ENCODE data around the gene PLCXD3.
"Not testable (repeated sequence)": the region's sequence is repeated elsewhere in the genome, so short reads cannot be mapped to it uniquely, and the experiment has no call there.

Gene PLCXD3

GRCh38 chr5:41339339-41339738 lies 171.1 kb downstream of the PLCXD3 start:
- no peak for DNase-seq

DNA sequence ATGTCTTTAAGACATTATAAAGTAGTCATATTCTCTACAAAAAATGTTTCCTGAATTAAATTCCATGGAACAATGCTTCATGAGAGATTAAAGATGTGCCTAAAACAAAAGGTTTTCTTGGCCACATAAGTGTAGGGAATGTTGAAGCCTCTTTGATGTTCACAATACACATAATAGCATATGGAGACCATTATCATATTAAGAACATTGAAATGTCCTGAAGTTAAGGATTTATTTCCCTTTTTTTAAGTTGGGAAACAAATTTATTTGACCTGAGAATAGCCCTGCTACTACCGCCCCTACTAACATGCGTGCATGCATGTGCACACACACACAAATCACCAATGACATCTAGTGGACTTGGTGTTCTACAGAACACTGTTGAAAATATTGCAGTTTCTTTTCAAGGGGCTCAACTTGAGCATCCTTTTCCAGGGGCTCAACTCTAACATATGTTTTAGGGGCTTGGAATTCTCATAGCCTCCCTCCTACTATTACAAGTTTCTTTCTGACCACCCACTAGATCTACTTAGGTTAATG lies 172.2 kb downstream of the PLCXD3 start:
- DNase-seq: no peak

- no peak for DNase-seq
Measured at GRCh38 chr5:41337724-41338123, 172.7 kb downstream of the PLCXD3 start.

DNA sequence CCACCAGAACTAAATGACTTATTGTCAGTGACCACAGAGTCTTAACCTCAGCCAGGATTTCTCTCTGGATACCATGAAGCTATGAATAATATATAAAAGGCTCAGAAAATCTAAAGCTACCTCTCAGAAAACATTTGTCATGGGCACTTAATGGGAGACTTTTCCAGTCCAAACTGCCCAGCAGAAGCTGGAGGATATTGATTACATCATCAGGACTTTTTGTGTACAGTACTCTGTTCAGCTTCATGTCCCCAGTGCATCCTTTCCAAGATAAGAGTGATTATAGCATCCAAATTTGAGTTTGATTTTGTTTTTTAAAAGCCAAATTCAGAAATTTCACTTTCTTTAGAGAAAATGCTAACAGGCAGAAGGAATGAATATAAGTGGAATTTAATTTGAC lies 173.2 kb downstream of the PLCXD3 start:
- no peak for DNase-seq

DNA sequence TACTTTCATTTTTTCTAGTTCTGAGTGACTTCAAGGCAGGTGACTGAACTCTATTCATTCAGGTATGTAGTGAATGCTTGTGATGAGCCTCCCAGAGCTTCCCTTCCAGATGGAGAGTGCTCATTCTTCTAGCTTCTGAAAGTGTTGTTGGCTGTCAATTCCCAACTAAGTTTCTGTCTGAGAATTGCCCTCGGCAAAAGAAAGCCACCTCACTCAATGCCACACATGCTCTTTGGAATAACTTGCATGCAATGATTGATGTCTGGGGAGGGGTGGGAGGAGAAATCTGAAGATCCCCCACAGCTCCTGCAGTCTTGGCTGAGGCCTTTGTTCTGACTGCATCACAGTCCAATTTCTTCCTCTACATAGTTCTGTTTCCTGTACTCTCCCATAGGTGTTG lies 173.9 kb downstream of the PLCXD3 start:
- DNase-seq: no peak

GRCh38 chr5:41335596-41336181 lies 174.7 kb downstream of the PLCXD3 start:
- DNase-seq: no peak

GRCh38 chr5:41334758-41335157 lies 175.6 kb downstream of the PLCXD3 start:
- no peak for DNase-seq

GRCh38 chr5:41334221-41334620 lies 176.2 kb downstream of the PLCXD3 start:
- no peak for DNase-seq

- DNase-seq: no peak
Measured at GRCh38 chr5:41325074-41325473, 185.3 kb downstream of the PLCXD3 start.

- DNase-seq: not testable (repeated sequence)
Measured at GRCh38 chr5:41322826-41323225, 187.6 kb downstream of the PLCXD3 start.

DNA sequence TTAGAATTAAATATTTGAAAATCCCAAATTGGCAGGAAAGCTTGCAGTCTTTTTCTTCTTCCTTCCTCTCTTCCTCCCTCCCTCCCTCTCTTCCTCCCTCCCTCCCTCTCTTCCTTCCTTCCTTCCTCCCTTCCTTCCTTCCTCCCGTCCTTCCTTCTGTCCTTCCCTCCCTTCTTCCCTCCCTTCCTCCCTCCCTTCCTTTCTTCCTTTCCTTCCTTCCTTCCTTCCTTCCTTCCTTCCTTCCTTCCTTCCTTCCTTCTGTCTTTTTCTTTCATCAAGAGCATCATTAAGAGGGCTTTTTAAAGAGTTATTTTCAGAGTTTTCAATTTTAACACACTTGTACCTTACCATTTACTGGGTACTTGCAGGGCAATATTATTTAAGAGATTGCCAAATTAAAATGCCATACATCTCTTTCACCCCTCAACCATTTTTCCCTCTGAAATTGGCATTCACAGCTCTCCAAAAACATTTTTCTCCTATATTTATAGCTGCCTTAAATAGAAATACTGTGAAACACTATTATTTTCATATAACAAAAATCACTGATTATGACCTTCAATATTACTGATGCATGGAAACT lies 197.8 kb downstream of the PLCXD3 start:
- DNase-seq: no peak

- DNase-seq: no peak
Measured at GRCh38 chr5:41312066-41312465, 198.3 kb downstream of the PLCXD3 start.

GRCh38 chr5:41309275-41309674 lies 201.1 kb downstream of the PLCXD3 start:
- DNase-seq: no peak

DNA sequence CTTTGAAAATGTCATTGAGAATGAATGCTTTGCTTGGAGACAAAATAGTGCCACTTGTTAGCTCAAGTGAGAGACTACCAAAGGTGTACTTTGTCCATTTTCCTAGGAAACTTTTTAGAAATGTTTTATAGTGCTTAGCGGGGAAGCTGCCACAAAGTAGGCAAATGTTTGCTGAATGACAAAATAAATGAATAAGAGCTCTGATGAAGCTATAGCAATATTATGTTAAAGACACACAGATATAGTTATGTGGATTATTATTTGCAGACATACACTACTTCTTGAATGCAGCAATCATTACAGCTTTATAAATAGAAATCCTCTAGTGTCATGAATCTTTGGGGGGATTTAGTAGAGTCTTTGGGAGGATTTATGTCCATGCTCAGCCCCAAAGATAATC lies 204.4 kb downstream of the PLCXD3 start:
- no peak for DNase-seq

GRCh38 chr5:41305056-41305455 lies 205.3 kb downstream of the PLCXD3 start:
- no peak for DNase-seq

DNA sequence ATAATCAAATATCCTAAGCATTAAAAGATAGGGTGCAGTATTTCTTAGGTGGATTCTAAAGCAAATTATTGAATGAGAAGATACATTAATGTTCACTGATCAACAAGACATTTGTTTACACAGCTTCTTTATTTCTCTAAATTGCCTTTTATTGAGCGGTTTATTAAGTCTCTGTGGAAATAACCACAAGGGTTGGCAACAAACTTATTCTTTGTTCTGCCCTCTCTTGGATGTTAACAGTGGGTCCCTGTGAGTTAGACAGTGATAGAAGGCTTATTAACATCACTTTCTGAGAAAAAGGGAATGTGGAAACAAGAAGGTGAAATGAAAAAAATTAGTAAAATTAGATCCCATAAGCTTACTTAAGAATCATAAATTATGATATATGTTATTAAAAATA lies 214.3 kb downstream of the PLCXD3 start:
- DNase-seq: no peak

GRCh38 chr5:41291323-41291722 lies 219.1 kb downstream of the PLCXD3 start:
- DNase-seq: no peak

DNA sequence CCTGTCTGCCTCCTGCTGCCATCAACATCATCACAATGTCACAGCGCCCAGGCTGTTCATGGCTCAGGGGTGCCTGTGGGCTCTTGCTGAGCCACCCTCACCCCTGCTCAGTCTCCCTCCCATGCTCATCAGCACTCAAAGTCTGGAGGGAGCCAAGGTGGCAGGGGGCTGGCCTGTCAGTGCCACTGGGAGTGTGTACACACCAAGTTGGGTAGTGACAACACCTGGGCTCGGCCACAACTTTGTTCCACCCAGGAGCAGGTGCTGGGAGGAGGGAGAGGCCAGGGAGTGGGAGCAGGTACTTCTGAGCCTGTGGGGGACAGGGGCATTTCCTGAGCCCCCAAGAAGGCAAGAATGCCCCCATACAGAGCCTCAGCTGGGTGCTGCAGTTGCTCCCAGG lies 219.6 kb downstream of the PLCXD3 start:
- DNase-seq: no peak

GRCh38 chr5:41289970-41290464 lies 220.4 kb downstream of the PLCXD3 start:
- no peak for DNase-seq

GRCh38 chr5:41286696-41287095 lies 223.7 kb downstream of the PLCXD3 start:
- no peak for DNase-seq

- DNase-seq: no peak
Measured at GRCh38 chr5:41286165-41286564, 224.2 kb downstream of the PLCXD3 start.

DNA sequence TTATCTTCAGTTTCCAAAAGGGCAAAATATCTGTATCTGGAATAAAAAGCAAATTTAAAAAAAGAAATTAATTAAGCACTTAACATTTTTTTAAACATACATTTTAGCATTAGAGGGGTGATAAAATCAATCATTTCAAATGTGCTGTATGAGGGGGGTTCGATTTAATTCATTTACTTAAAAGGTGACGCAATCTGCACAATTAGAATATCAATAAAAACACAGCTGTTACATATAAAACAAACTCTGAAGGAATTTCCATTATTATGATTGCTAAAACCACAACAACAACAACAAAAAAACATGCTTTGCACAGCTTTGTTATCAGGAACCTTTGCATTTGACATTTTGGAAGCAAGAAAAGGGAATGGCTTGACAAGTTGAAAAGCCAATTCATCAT lies 225.5 kb downstream of the PLCXD3 start:
- no peak for DNase-seq

DNA sequence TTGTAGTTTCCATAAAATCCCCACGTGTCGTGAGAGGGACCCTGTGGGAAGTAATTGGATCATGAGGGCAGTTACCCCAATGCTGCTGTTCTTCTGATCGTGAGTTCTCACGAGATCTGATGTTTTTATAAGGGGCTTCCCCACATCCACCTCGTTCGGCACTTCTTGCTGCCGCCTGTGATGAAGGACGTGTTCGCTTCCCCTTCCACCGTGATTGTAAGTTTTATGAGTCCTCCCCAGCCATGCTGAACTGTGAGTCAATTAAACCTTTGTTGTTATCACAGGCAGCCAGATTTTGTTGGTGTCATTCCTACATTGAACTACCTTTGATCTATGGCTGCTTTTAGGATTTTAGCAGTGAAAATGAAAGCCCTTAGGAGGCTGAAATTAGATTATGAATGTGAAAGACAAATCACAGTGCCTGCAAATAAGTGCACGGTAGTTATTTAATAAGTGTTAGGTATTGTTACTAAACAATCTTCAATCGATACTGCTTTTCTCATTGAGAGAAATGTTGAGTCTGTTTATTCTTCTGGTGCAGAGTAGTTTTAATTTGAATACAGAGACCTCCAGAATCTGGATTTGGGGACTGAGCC lies 229.1 kb downstream of the PLCXD3 start:
- no peak for DNase-seq

DNA sequence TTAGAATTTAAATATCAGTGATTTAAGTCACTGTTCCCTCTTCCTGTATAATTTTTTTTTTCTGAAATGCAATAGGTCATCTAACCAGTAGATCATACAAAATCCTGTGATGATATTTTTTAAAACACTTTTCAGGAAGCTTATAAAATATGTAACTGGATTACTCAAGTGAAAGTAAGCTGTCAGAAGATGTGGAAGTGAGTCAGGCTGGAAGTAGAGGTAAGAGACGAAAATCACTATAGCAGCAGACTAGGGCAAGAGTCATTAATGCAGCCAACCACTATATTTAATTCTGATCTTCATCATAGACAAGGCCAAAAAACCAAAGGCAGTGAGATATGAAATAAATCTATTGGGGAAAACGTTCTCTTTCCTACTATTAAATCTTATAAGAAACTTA lies 231.4 kb downstream of the PLCXD3 start:
- DNase-seq: no peak

Data from activated CD4-positive, alpha-beta T cell treated with anti-CD3 and anti-CD28 coated beads for 1 hour (primary cell).